ENCODE data around the gene HAPLN1.
A peak's percentile ranks its signal among the peaks of the same experiment; 100 is the strongest.

Gene HAPLN1

DNA sequence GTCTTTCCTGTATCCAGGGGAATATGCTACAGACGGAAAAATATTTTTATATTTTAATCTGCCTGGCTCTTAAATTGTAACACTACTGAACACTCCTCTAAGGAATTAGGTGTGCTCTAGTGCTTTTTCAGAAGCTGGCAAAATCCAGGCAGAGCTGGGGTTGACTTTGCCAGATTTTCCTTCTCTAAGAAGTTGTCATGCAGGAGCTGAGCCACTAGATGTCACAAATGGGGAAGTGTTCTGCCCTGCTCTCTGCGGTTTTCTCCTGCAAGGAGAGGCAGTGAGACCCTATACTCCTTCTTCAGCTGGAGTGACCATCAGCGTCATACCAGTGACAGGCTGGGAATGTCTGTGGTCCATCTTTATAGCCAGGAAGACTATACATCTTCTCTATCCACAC lies 112.5 kb downstream of the HAPLN1 start:
- TF ChIP-seq, protein P1, sequence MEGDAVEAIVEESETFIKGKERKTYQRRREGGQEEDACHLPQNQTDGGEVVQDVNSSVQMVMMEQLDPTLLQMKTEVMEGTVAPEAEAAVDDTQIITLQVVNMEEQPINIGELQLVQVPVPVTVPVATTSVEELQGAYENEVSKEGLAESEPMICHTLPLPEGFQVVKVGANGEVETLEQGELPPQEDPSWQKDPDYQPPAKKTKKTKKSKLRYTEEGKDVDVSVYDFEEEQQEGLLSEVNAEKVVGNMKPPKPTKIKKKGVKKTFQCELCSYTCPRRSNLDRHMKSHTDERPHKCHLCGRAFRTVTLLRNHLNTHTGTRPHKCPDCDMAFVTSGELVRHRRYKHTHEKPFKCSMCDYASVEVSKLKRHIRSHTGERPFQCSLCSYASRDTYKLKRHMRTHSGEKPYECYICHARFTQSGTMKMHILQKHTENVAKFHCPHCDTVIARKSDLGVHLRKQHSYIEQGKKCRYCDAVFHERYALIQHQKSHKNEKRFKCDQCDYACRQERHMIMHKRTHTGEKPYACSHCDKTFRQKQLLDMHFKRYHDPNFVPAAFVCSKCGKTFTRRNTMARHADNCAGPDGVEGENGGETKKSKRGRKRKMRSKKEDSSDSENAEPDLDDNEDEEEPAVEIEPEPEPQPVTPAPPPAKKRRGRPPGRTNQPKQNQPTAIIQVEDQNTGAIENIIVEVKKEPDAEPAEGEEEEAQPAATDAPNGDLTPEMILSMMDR (IDR thresholded peaks at IDR 0.05; ENCODE audit: extremely low read depth, insufficient read depth, missing control alignments): peak; percentile 60
- DNase-seq (ENCODE audit: low spot score): peak; percentile 25
- in situ Hi-C loops (cut with MboI; ENCODE audit: low pct_unique_long_range_greater_than_20kb, low sequenced_read_pairs, unreplicated experiment): no loop called here

DNA sequence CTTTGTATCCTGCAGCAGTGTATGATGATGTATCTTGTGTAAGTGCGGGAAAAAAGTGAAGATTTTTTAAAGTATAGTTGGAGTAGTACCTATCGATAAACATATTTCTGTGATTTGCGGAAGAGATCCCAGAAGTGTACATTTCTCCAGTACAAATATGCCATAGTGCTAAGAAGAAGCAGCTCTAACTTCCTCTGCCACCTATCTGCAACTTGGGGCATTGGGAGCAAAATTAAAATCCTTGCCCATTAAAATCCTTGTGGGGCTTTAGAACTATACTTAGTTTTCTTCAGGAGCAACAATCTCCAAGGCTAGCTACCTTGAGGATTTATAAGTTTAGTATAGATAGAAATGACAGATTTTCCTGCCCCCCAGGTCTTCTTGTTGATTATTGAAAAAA lies 125.4 kb downstream of the HAPLN1 start:
- TF ChIP-seq, protein P1 (IDR thresholded peaks at IDR 0.05; ENCODE audit: extremely low read depth, insufficient read depth, missing control alignments): no peak
- DNase-seq (ENCODE audit: low spot score): no peak
- in situ Hi-C loops (cut with MboI; ENCODE audit: low pct_unique_long_range_greater_than_20kb, low sequenced_read_pairs, unreplicated experiment): no loop called here

DNA sequence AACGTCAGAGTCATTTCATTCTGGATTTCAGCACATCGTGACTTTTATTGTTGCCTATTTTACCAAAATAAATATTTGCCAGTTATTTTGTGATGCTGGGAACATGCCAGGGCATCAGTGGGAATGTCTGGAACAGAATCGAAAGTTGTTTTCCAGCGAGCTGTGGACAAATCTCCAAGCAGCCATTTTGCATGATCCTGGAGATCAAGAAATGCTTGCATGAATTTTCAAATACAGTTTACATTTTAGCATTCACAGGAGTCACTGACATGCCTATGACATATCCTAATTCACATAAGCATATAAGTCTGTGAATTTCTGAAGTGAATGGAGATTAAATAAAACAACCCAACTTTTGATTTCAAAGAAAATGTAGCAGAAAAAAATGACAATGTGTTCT lies 129.7 kb downstream of the HAPLN1 start:
- TF ChIP-seq, protein P1 (IDR thresholded peaks at IDR 0.05; ENCODE audit: extremely low read depth, insufficient read depth, missing control alignments): no peak
- DNase-seq (ENCODE audit: low spot score): no peak
- in situ Hi-C loops (cut with MboI; ENCODE audit: low pct_unique_long_range_greater_than_20kb, low sequenced_read_pairs, unreplicated experiment): no loop called here

DNA sequence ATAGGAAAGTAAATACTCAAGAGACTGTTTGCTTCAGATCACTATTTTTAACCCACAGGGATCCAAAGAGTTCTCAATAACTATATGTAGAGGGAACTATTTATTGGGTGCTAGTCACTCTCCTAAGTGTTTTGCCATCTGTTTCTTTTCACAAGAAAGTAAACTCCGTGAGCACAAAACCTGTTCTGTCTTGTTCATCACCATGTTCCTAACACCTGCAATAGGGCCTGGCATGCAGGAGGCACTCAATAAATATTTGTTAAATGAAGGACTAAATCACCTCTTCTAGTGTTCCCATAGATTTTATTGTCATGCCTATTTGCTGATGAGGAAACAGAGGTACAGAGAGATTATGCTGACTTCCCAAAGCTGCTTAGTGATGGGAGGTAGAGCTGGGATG lies 130.9 kb downstream of the HAPLN1 start:
- TF ChIP-seq, protein P1 (IDR thresholded peaks at IDR 0.05; ENCODE audit: extremely low read depth, insufficient read depth, missing control alignments): no peak
- in situ Hi-C loops (cut with MboI; ENCODE audit: low pct_unique_long_range_greater_than_20kb, low sequenced_read_pairs, unreplicated experiment): no loop called here
- no peak for DNase-seq (ENCODE audit: low spot score)
